ENCODE results near the gene GPR132. TPM values are rescaled to one million over a fixed set of nuclear protein-coding genes. Genes with fewer than 3 reads are reported as not detected.

Gene GPR132
- total and polyA plus RNA-seq, 2 of the 8 experiments (the other 6 are each of a cell fraction or from before 2014, with no cell fraction given), result 0.11 TPM; not detected in 1

- no peak for DNase-seq (ENCODE audit: low read depth in 1 of 2, low spot score in 2 of 2)
- Histone ChIP-seq H4K20me1 (replicated peaks in 1 of 2; ENCODE audit: control insufficient read depth in 1 of 2, insufficient read depth in 2 of 2, low read length in 2 of 2) (peaks cover 35 to 50% of the 10 kb centered on the region in 2 experiments), H3K23me2 (ENCODE audit: low read depth, low read length) (peaks cover 18% of the 10 kb centered on the region), H2BK5ac (ENCODE audit: low read depth, low read length) (no peak overlapping the region), H2AFZ (ENCODE audit: low read length) (no peak overlapping the region), H4K91ac (replicated peaks; ENCODE audit: insufficient read length, low read length) (no peak overlapping the region), H3K18ac (ENCODE audit: extremely low read depth, low read length) (no peak overlapping the region), H3K4me1 (replicated peaks in 1 of 4; ENCODE audit: control insufficient read depth in 3 of 4, insufficient read depth in 4 of 4, low read length in 3 of 4) (peaks cover 4 to 17% (median 13%) of the 10 kb centered on the region in 4 experiments; a peak in 6 of 7 replicates), H2BK20ac (ENCODE audit: low read length) (no peak overlapping the region), H3K79me2 (ENCODE audit: control insufficient read depth in 1 of 2, insufficient read depth in 2 of 2, low read length in 2 of 2) (peaks cover 66 to 70% of the 10 kb centered on the region in 2 experiments), H3K4me3 (ENCODE audit: extremely low read depth in 1 of 4, insufficient read depth in 2 of 4, low read depth in 3 of 4, low read length in 4 of 4) (no peak overlapping the region), H3K56ac (replicated peaks; ENCODE audit: insufficient read length, low read depth, low read length) (no peak overlapping the region), H3K23ac (ENCODE audit: insufficient read length) (no peak overlapping the region), H4K5ac (ENCODE audit: insufficient read length, low read depth, low read length) (no peak overlapping the region), H3K9ac (replicated peaks in 1 of 4; ENCODE audit: extremely low read depth in 1 of 4, low read depth in 3 of 4, low read length in 3 of 4) (no peak overlapping the region), H3K27ac (ENCODE audit: low read depth, low read length) (no peak overlapping the region), H2BK12ac (ENCODE audit: low read depth, low read length) (no peak overlapping the region), H3K36me3 (ENCODE audit: control insufficient read depth in 2 of 4, insufficient read depth in 4 of 4, low read length in 3 of 4) (peaks cover 0 to 12% (median 0%) of the 10 kb centered on the region in 4 experiments; a peak in 1 of 8 replicates), H2BK15ac (ENCODE audit: low read length) (no peak overlapping the region), H3K79me1 (ENCODE audit: low read depth, low read length) (peaks cover 16% of the 10 kb centered on the region), H3K4ac (replicated peaks; ENCODE audit: insufficient read length, low read depth, low read length) (no peak overlapping the region), H3K9me3 (ENCODE audit: insufficient read depth in 2 of 2, low read depth in 1 of 2, low read length in 1 of 2) (no peaks in the 10 kb centered on the region), H3K4me2 (ENCODE audit: insufficient read depth in 1 of 2, low read depth in 2 of 2, low read length in 2 of 2) (peak overlapping the region in 1 of 2 experiments; percentile 94; a peak in 1 of 4 replicates), H3K27me3 (replicated peaks in 1 of 4; ENCODE audit: control insufficient read depth in 3 of 4, extremely low read depth in 1 of 4, insufficient read depth in 3 of 4, low read length in 3 of 4) (no peaks in the 10 kb centered on the region), H3K14ac (ENCODE audit: insufficient read length) (no peak overlapping the region), H4K8ac (ENCODE audit: extremely low read depth, insufficient read depth, low read length) (no peak overlapping the region), H2AK5ac (ENCODE audit: low read depth, low read length) (no peak overlapping the region), H2BK120ac (replicated peaks; ENCODE audit: low read depth, low read length) (no peak overlapping the region)
- WGBS, 2 experiments (ENCODE audit: extremely low coverage in 1 of 2, insufficient coverage in 1 of 2, insufficient read length in 1 of 2, insufficient replicate concordance in 2 of 2, low coverage in 1 of 2, low lambda C conversion rate in 2 of 2, missing lambda C conversion rate in 1 of 2), result 87% methylated on average over 4 of the region's 4 CpGs; no CpG with 5 or more reads in 1 of the 2 experiments
- CTCF ChIA-PET (ENCODE audit: partially characterized antibody), result interaction anchor here (0.7 to 2.4 kb wide), 9 partner anchors 8 to 466 kb away, joined by 3 to 15 read pairs (median 4); no protein-coding TSS in a partner anchor
- POLR2A ChIA-PET (ENCODE audit: partially characterized antibody), result interaction anchor here (0.8 to 2.6 kb wide), 4 partner anchors 12 to 24 kb away, joined by 7 to 11 read pairs (median 10); no protein-coding TSS in a partner anchor
- FAIRE-seq, result no peak
- TF ChIP-seq RAD21 (IDR thresholded peaks at IDR 0.05 in 1 of 2, conservative IDR thresholded peaks at IDR 0.05 in 1 of 2; ENCODE audit: low read depth in 2 of 2, low read length in 2 of 2) (no peak), ATF2 (IDR thresholded peaks at IDR 0.05; ENCODE audit: low read length) (no peak), PHF8 (conservative IDR thresholded peaks at IDR 0.05; ENCODE audit: low read depth, low read length) (no peak), SUZ12 (IDR thresholded peaks at IDR 0.05; ENCODE audit: low read length) (no peak), JUN (IDR thresholded peaks at IDR 0.05; ENCODE audit: low read depth, low read length) (no peak), ZNF274 (IDR thresholded peaks at IDR 0.05; ENCODE audit: borderline replicate concordance, extremely low read depth, low read length) (no peak), E2F6 (IDR thresholded peaks at IDR 0.05) (no peak), EP300 (IDR thresholded peaks at IDR 0.05; ENCODE audit: borderline replicate concordance in 1 of 2, low read depth in 2 of 2, low read length in 2 of 2) (no peak), KDM1A (IDR thresholded peaks at IDR 0.05; ENCODE audit: borderline replicate concordance, low read length) (no peak), FOSL1 (IDR thresholded peaks at IDR 0.05; ENCODE audit: insufficient read depth, low read depth, low read length) (no peak)
Measured at GRCh38 chr14:105018414-105018813, 46.8 kb downstream of the GPR132 start.

Measured in H1 (cell line).